Ovary (tissue), 9 donors: Measurements from ENCODE around the gene MOGAT2. TPM values are rescaled to one million over a fixed set of nuclear protein-coding genes. Genes with fewer than 3 reads are reported as not detected.

Experiments used
- DNase-seq, 5 donors: peaks; one replicate each; pipeline ENCODE4 v3.0.0-alpha.2; 2019 to 2020
- H3K27ac ChIP-seq, 2 donors: fragments of 200-600 bp; one replicate each; pipeline versions ENCODE4 v1.5.1 to v1.8.0; 2019 to 2022
- H3K27me3 ChIP-seq: fragments of 200-600 bp; one replicate; pipeline ENCODE4 v1.8.0; 2022
- H3K36me3 ChIP-seq: fragments of 200-600 bp; sonication (generic); one replicate; pipeline ENCODE4 v1.5.1; 2019
- H3K4me1 ChIP-seq: one replicate; pipeline ENCODE4 v1.8.1; 2013; ENCODE audit warnings: mild to moderate bottlenecking, moderate library complexity; ENCODE audit not compliant: insufficient read depth
- H3K4me3 ChIP-seq: fragments of 200-600 bp; sonication (generic); one replicate; pipeline ENCODE4 v1.5.1; 2017
- H3K9me3 ChIP-seq, 2 donors: fragments of 200-600 bp in 1 of 2; sonication (generic) in 1 of 2; one replicate each; pipeline versions ENCODE4 v1.5.1 to v1.8.1; 2013 to 2019; ENCODE audit warnings: mild to moderate bottlenecking in 1 of 2, moderate library complexity in 1 of 2
- CTCF ChIP-seq, 3 donors: fragments of 450-650 bp in 2 of 3; fragments of 200-600 bp in 1 of 3; IDR thresholded peaks; one replicate each; pipeline versions ENCODE4 v1.5.1 to v1.8.0; 2016 to 2022; ENCODE audit warnings: antibody characterized with exemption in 3 of 3, mild to moderate bottlenecking in 1 of 3
- EP300 ChIP-seq: sonication (generic); formaldehyde crosslinking; IDR thresholded peaks from one replicate; pipeline ENCODE4 v1.6.1; 2017; ENCODE audit warnings: antibody characterized with exemption
- POLR2A ChIP-seq: fragments of 450-650 bp; IDR thresholded peaks from one replicate; pipeline ENCODE4 v1.6.1; 2017; ENCODE audit warnings: antibody characterized with exemption, mild to moderate bottlenecking, moderate library complexity
- WGBS, 3 donors: extraction: QIAGEN DNeasy Blood & Tissue Kit in 1 of 3; methylation state at CpG; one replicate each; pipeline versions ENCODE4 v1.1.5 to v1.1.7; 2013 to 2017; 5-methylcytosine and 5-hydroxymethylcytosine counted together
- intact Hi-C, 4 donors: fragments of 100-400 bp; cut with DNase I; formaldehyde crosslinking; loops; one replicate each; pipeline versions ENCODE4 v1.11.0 to v1.15.1; 2022 to 2023
- polyA plus RNA-seq, 2 donors: library from polyadenylated mRNA; stranded (reverse); fragments of 200-250 nt in 1 of 2; fragments of 350-450 nt in 1 of 2; fragmentation: Illumina TruSeq in 1 of 2; extraction: RNeasy Lipid Tissue Mini Kit (QIAGEN cat#74804) in 1 of 2; gene quantifications; one replicate each; pipeline ENCODE4 v1.2.3, GENCODE V29; 2013 to 2014
- total RNA-seq, 7 donors: library from RNA; depleted of rRNA in 2 of 7; stranded (reverse); fragments of >200 nt in 2 of 7; fragmentation: NEBNext Ultra II Directional in 3 of 7; extraction: Animal tissue kit (Norgen Biotek cat#: 25700) in 3 of 7; gene quantifications; one replicate each; pipeline versions ENCODE4 v1.1.0 to v1.2.4, GENCODE V29; 2016 to 2023
- donor health status: DM: no; HTN: no; CAD: no; lungs with moderate emphysema.
- donor health status: DM: no; HTN: no; CAD: no.
- donor health status: Bipolar disorder and iron deficiency.
- donor health status: DM: yes; HTN: yes; CAD: no.
- donor health status: DM: no; HTN: no; CAD: no.
- donor health status: DM: yes; HTN: yes; CAD: no.

MOGAT2 gene
- total and polyA plus RNA-seq, 9 donors = 0.72 to 1.1 TPM; not detected in 7

- H3K27ac ChIP-seq = no peak overlapping the region
These were observed 15.4 kb downstream of the MOGAT2 start for GRCh38 chr11:75733071-75733430.

GRCh38 chr11:75733431-75734107 is 15.9 kb downstream of the MOGAT2 start:
- Histone ChIP-seq H3K36me3 (no peaks in the 10 kb centered on the region), H3K4me1 (no peaks in the 10 kb centered on the region), H3K27ac (no peak overlapping the region), H3K9me3 (no peaks in the 10 kb centered on the region), H3K4me3 (no peak overlapping the region), H3K27me3 (no peaks in the 10 kb centered on the region)
- DNase-seq = no peak
- TF ChIP-seq EP300 (no peak), POLR2A (no peak), CTCF (IDR thresholded peaks at IDR 0.05) (no peak)
- WGBS, 3 donors = 65 to 80% (median 72%) methylated on average over 5 of the region's 5 CpGs
- intact Hi-C loops = no loop called here

More at GRCh38 chr11:75733071-75733430, 15.4 kb downstream of the MOGAT2 start:
- H3K4me1 ChIP-seq = no peaks in the 10 kb centered on the region
- no peak for TF ChIP-seq POLR2A
- no peak for TF ChIP-seq CTCF (IDR thresholded peaks at IDR 0.05)
- no peaks in the 10 kb centered on the region for H3K36me3 ChIP-seq
- intact Hi-C loops = no loop called here
- DNase-seq = no peak
- no peaks in the 10 kb centered on the region for H3K27me3 ChIP-seq
- no peaks in the 10 kb centered on the region for H3K9me3 ChIP-seq
- WGBS, 3 donors = 93 to 96% (median 95%) methylated on average over 8 of the region's 8 CpGs
- no peak overlapping the region for H3K4me3 ChIP-seq

- Histone ChIP-seq H3K27me3 (no peaks in the 10 kb centered on the region), H3K4me1 (no peaks in the 10 kb centered on the region), H3K9me3 (no peaks in the 10 kb centered on the region), H3K36me3 (no peaks in the 10 kb centered on the region), H3K27ac (no peak overlapping the region), H3K4me3 (no peak overlapping the region)
- DNase-seq = no peak
- intact Hi-C loops = no loop called here
- TF ChIP-seq CTCF (IDR thresholded peaks at IDR 0.05) = no peak
- TF ChIP-seq POLR2A = no peak
- TF ChIP-seq EP300 = no peak
- 61 to 75% (median 73%) methylated on average over 5 of the region's 5 CpGs for WGBS, 3 donors
These were observed 17.0 kb downstream of the MOGAT2 start for GRCh38 chr11:75734491-75735180.

GRCh38 chr11:75735181-75735845 is 17.7 kb downstream of the MOGAT2 start:
- intact Hi-C loops = no loop called here
- no peaks in the 10 kb centered on the region for H3K36me3 ChIP-seq
- no peaks in the 10 kb centered on the region for H3K27me3 ChIP-seq
- 92 to 94% (median 94%) methylated on average over 4 of the region's 4 CpGs for WGBS, 3 donors
- DNase-seq = no peak
- no peaks in the 10 kb centered on the region for H3K9me3 ChIP-seq
- TF ChIP-seq EP300 (no peak), POLR2A (no peak), CTCF (IDR thresholded peaks at IDR 0.05) (no peak)
- no peak overlapping the region for H3K27ac ChIP-seq
- H3K4me3 ChIP-seq = no peak overlapping the region
- no peaks in the 10 kb centered on the region for H3K4me1 ChIP-seq
